DMS79 treated with DMSO at 0.1 percent for 48 hours (cell line): ENCODE measurements around the gene TRIM49D1.
"Not testable (repeated sequence)": the region's sequence is repeated elsewhere in the genome, so short reads cannot be mapped to it uniquely, and the experiment has no call there.

Experiments
- DNase-seq: peaks from one replicate; lab custom pipeline; 2025; lab: John Stamatoyannopoulos, UW

Gene TRIM49D1, protein sequence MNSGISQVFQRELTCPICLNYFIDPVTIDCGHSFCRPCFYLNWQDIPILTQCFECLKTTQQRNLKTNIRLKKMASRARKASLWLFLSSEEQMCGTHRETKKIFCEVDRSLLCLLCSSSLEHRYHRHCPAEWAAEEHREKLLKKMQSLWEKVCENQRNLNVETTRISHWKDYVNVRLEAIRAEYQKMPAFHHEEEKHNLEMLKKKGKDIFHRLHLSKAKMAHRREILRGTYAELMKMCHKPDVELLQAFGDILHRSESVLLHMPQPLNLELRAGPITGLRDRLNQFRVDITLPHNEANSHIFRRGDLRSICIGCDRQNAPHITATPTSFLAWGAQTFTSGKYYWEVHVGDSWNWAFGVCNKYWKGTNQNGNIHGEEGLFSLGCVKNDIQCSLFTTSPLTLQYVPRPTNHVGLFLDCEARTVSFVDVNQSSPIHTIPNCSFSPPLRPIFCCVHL

DNA sequence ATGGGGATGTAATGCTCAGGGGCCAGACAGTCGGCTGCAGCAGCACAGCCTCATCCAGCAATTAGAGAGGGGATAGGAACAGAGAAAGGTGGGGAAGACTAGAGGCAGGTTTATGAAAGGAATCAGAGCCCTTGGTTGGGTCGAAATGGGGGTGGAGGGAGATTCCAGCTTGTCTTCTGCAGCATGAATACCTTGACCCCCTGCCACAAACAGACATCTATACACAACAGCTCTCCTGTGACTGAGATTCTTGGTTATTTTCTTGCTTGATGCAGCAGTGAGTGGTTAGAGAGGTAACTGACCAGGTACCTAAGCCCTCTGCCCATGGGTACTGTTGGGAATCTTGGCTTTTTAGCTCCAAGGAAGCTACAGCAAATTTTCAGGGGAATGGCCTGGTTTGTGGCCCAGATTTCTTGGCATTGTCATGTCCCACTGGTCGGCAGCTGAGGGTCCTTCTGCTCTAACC, at the start of gene TRIM49D1:
TRIM49D1 (minus strand) TSS at position 51 of the 466 bp plus-strand sequence. CDS start 4,535 bp downstream, outside the sequence.
- no peak for DNase-seq

DNA sequence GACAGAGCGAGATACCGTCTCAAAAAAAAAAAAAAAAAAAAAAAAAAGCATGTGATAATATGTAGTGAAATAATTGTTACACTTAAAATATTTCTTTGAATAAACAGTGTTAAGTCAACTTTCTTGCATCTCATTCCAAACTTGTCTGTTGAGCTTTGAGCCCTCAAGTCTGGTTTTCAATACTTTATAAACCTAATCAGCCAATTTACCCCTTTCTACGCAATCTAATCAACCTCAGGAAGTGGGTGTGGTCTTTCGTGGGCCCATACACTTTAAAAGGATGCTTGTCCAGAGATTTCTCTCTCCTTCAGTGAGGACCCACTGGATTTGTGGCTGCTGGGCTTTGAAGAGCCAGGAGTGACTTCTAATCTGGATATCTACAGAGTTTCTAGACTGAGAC, 43.7 kb upstream of the TRIM49D1 start, which contains the start of gene TRIM64:
TRIM64 (plus strand) TSS at position 301 of the 400 bp plus-strand sequence. CDS start 2,467 bp downstream, outside the sequence.
- DNase-seq = not testable (repeated sequence)

DNA sequence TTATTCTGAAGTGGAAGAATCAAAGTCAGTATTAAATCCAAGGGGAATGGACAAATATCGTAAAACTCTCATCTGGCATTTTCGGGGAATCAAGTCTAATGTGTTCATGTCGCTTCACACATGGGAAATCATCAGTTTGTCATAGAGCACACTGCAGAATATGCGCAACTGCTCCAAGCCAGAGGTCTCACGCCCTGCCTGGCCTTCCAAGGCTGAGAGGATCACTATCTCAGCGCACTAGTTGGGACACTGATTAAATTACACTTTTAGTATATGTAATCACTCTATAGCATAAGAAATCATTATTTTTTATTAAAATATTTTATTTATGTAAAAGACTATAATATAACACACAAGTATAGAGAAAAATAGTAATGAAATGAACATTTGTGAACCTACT, 38.8 kb upstream of the TRIM49D1 start:
- DNase-seq = not testable (repeated sequence)

DNA sequence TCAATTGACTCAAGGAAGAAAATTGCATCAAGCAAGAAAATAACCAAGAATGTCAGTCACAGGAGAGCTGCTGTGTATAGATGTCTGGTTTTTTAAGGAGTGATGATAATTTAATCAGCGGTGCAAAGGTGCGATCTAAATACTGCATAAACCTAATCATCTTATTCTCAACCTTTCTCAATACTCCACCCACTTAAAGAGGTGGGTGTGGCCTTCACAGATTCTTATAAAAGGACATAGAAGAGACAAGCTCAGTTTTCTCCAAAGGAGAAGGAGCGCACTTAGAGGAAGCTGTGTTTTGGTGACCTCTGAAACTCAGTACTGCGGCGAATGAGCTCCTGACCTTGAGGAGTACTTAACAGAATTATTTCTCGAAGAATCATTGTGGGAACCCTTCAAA, 1.7 kb upstream of the TRIM49D1 start, which contains the start of gene TRIM49D2:
TRIM49D2 (plus strand) TSS at position 301 of the 400 bp plus-strand sequence. CDS start 2,698 bp downstream, outside the sequence.
- not testable (repeated sequence) for DNase-seq

DNA sequence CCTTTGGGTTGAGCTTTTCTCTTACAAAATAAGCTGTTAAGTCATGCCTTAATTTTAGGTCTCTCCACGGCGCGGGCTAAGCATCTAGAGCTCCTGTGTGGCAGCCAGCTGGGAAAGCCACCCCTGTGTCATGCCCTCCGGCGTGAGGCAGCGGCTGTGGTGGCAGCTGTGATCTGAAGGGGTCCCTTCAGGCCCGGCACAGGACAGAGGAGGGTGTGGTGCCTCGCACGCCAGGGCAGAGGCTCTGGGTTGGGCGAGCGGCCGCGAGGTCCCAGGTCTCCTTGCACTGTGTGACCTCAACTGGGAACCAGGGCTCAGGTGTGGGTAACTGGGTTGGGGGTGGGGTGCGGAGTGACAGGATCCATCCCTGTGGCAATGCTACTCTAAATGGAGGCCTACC, 21.2 kb downstream of the TRIM49D1 start:
- DNase-seq = not testable (repeated sequence)

DNA sequence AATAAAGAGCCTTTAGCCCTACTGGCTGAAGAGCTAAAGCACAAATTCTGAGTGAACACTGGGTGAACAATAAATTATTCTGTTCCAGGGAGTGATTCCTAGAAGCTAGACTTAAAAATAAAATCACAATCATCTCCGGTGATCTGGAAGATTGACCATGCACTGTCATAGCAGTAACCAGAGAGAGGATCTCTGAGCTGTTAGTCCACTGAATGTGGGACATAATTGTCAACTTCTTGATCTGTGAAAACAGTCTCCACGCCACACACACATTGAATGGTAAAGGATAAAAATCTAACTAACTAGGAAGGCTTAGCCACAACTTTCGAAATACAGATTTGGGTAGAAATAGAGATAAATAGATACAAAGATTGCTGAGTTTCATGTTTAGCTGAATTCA, 28.8 kb downstream of the TRIM49D1 start:
- not testable (repeated sequence) for DNase-seq

DNA sequence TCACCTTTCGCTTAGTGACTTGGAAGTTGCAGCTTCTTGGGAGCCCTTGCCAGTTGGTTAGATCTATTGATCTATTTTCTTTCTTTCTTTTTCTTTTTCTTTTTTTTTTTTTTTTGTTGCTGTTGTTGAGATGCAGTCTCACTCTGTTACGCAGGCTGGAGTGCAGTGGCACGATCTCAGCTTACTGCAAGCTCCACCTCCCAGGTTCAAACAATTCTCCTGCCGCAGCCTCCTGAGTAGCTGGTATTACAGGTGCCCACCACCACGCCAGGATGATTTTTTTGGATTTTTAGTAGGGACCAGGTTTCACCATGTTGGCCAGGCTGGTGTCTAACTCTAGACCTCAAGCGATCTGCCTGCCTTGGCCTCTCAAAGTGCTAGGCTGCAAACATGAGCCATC, 44.5 kb downstream of the TRIM49D1 start:
- DNase-seq = not testable (repeated sequence)

DNA sequence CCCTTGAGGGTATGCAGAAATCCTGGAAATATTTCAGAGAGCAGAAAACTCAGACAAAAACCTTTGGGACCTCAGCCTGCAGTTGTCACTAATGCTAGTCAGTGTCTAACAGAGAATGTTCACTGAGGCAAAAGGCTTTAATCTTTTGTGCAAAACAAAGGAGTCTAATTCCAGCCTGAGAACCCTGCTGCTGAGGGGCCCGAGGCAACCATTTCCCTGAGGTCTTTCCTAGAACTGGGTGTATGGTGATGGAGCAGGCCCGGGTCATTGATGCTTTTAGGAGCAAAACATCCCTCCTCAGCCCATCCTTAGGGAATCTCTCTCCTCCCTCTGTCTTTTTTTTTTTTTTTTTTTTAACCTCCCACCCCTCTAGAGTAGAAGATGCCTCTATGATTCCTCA, 49.5 kb downstream of the TRIM49D1 start:
- not testable (repeated sequence) for DNase-seq

DNA sequence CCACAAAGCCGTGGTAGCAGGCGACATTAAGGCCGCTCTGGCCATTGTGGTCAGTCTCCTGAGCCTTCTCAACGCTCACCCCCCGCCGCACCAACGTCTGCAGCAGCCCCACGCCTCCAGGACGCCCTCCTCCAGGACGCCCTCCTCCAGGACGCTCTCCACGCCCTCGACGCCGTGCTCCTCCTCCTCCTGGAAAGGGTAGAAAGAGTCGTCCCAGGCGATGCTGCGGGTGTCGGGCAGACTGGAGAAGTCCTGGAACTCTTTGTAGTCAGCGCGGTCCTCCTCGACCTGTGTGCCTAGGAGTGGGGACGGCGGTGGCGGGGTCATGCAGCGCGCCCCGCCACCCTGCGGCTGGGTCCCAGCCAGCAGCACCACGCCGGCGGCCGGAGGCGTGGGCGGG, 56.8 kb downstream of the TRIM49D1 start:
- DNase-seq = not testable (repeated sequence)

DNA sequence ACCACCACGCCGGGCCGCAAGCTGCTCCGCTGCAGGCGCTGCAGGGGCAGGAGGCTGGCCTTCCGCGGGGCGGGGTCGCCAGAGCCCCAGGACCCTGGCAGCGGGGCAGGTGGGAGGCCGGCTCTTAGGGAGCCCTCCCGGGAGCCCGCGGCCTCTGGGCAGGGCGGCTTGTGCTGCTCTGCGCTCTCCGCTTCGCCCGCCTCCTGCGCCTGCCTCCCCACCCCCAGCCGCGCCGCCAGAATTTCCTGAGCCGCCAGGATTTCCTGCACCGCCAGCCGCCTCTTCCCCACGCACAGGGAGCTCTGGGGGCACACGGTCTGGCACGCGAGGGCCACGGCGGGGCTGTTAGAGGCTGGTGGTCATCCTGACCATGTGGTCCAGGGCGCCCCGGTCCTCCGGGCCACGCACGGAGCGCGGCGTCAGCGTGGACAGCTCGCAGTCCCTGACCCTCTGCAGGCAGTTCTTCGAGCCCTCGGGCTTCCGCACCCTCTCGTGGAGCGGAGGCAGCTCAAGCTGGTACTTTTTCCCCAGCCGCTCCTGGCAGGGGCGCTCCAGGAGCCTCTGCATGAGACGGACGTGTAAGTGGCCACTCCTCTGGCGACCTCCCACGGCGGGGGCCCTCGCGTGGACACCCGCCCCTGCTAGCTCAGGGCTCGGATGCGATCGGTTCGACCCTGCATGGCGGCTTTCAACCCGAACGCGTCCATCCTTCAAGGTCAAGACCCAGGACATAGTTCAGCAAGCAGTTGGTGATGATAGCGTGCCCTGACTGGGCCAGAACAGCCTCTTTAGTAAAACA, 57.9 kb downstream of the TRIM49D1 start:
- not testable (repeated sequence) for DNase-seq
